Mesendoderm (in vitro differentiated cells): ENCODE results near the gene HGFAC.

Source experiments
- DNase-seq: peaks from one replicate; pipeline ENCODE4 v3.0.0; 2013
- H2AK5ac ChIP-seq: 2 replicates; pipeline ENCODE4 v1.6.1; 2013; ENCODE audit warnings: low read length, inconsistent platforms
- H2BK120ac ChIP-seq: 2 replicates; pipeline ENCODE4 v1.6.1; 2013; ENCODE audit warnings: low read depth, mild to moderate bottlenecking, low read length, moderate library complexity, mixed read lengths
- H2BK15ac ChIP-seq: replicated peaks from 2 replicates; pipeline ENCODE4 v1.6.1; 2013; ENCODE audit warnings: low read depth, mild to moderate bottlenecking, moderate library complexity
- H2BK5ac ChIP-seq: 2 replicates; pipeline ENCODE4 v1.6.1; 2013; ENCODE audit warnings: low read length, inconsistent platforms
- H3K18ac ChIP-seq: 2 replicates; pipeline ENCODE4 v1.6.1; 2013; ENCODE audit warnings: mild to moderate bottlenecking, low read length, mixed read lengths
- H3K23ac ChIP-seq: one replicate; pipeline ENCODE4 v1.6.1; 2013; ENCODE audit warnings: low read length
- H3K27ac ChIP-seq: 2 replicates; pipeline ENCODE4 v1.5.1; 2013; ENCODE audit warnings: low read depth, mild to moderate bottlenecking, inconsistent platforms, low read length, moderate library complexity
- H3K27me3 ChIP-seq: 2 replicates; pipeline ENCODE4 v1.6.1; 2013; ENCODE audit warnings: low read length, control low read depth, mild to moderate bottlenecking, inconsistent platforms; ENCODE audit not compliant: insufficient read depth, poor library complexity
- H3K36me3 ChIP-seq: 2 replicates; pipeline ENCODE4 v1.6.1; 2013; ENCODE audit warnings: low read length, inconsistent platforms; ENCODE audit not compliant: control insufficient read depth, insufficient read depth
- H3K4ac ChIP-seq: one replicate; pipeline ENCODE4 v1.6.1; 2013; ENCODE audit warnings: low read depth, mild to moderate bottlenecking, low read length, moderate library complexity
- H3K4me1 ChIP-seq: 2 replicates; pipeline ENCODE4 v1.6.1; 2013; ENCODE audit warnings: low read depth, low read length, inconsistent platforms; ENCODE audit not compliant: control insufficient read depth
- H3K4me2 ChIP-seq: 2 replicates; pipeline ENCODE4 v1.6.1; 2013; ENCODE audit warnings: low read length
- H3K4me3 ChIP-seq: 2 replicates; pipeline ENCODE4 v1.5.1; 2013; ENCODE audit warnings: mild to moderate bottlenecking, low read length
- H3K56ac ChIP-seq: one replicate; pipeline ENCODE4 v1.6.1; 2013; ENCODE audit warnings: low read length
- H3K79me1 ChIP-seq: 2 replicates; pipeline ENCODE4 v1.6.1; 2013; ENCODE audit warnings: low read length, inconsistent platforms
- H3K79me2 ChIP-seq: 2 replicates; pipeline ENCODE4 v1.6.1; 2013; ENCODE audit warnings: mild to moderate bottlenecking, low read length; ENCODE audit not compliant: control insufficient read depth, insufficient read depth
- H3K9ac ChIP-seq: 2 replicates; pipeline ENCODE4 v1.6.1; 2013; ENCODE audit warnings: low read length, inconsistent platforms
- H4K5ac ChIP-seq: one replicate; pipeline ENCODE4 v1.6.1; 2013; ENCODE audit warnings: low read length
- H4K8ac ChIP-seq: one replicate; pipeline ENCODE4 v1.6.1; 2013; ENCODE audit warnings: low read depth, mild to moderate bottlenecking, control low read depth, low read length, moderate library complexity
- WGBS: extraction: QIAGEN DNeasy Blood & Tissue Kit; methylation state at CpG from one replicate; pipeline ENCODE4 v1.1.7; 2013; ENCODE audit warnings: low lambda C conversion rate, missing lambda C conversion rate; ENCODE audit not compliant: insufficient coverage; ENCODE audit errors: extremely low coverage; 5-methylcytosine and 5-hydroxymethylcytosine counted together

The HGFAC gene

DNA sequence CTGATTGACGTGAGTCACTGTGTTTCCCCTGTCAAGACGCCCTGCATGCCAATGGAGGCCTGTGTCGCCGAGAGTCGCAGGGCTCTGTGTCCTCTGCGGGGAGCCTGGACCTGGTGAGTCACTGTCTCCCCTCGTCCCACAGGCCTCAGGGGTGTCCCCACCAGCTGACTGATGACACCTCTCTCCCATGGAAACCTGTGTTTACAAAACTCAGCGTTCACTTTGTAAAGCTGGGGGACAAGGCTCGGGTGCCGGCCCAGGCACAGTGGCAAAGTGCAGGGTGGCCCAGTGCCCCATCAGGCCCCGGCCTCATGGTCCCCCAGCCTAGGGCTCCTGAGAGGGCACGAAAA, 21.2 kb upstream of the HGFAC start:
- DNase-seq, result peak; percentile 31
- Histone ChIP-seq H3K4me2 (no peak overlapping the region), H3K4me1 (no peaks in the 10 kb centered on the region), H3K79me1 (no peaks in the 10 kb centered on the region), H3K36me3 (no peaks in the 10 kb centered on the region), H4K5ac (no peak overlapping the region), H3K23ac (no peak overlapping the region), H2BK5ac (no peak overlapping the region), H3K27me3 (no peaks in the 10 kb centered on the region), H4K8ac (no peak overlapping the region), H3K79me2 (no peaks in the 10 kb centered on the region), H3K4me3 (no peak overlapping the region), H3K9ac (no peak overlapping the region), H3K4ac (no peak overlapping the region), H2BK15ac (no peak overlapping the region), H3K18ac (no peak overlapping the region), H3K56ac (no peak overlapping the region), H3K27ac (no peak overlapping the region), H2BK120ac (no peak overlapping the region), H2AK5ac (no peak overlapping the region)
- WGBS, result no CpG with 5 or more reads among the region's 12 CpGs

DNA sequence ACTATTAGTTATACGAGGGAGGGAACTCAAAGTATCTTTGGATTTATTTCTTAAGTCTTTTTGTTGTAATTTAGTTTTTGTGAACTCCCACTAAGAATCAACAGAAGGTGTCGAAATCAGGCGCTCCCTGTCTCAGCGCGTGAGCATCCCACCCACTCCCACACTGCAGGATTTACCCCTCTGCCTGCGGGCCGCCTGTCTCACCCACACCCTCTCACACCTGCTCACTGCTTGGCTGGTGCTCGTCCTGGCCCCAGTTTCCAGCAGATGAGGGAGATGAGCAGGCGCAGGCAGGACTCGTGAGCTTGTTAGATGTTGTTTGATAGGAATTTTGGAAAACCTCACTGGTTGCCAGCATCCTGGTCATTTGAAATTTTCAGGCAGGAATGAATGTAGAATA, 20.8 kb upstream of the HGFAC start:
- Histone ChIP-seq H2BK120ac (no peak overlapping the region), H3K18ac (no peak overlapping the region), H2BK15ac (no peak overlapping the region), H2BK5ac (no peak overlapping the region), H4K5ac (no peak overlapping the region), H3K23ac (no peak overlapping the region), H3K56ac (no peak overlapping the region), H4K8ac (no peak overlapping the region), H3K27me3 (no peaks in the 10 kb centered on the region), H3K79me2 (no peaks in the 10 kb centered on the region), H3K36me3 (no peaks in the 10 kb centered on the region), H3K4me1 (no peaks in the 10 kb centered on the region), H3K4me3 (no peak overlapping the region), H3K79me1 (no peaks in the 10 kb centered on the region), H3K9ac (no peak overlapping the region), H2AK5ac (no peak overlapping the region), H3K4ac (no peak overlapping the region), H3K4me2 (no peak overlapping the region), H3K27ac (no peak overlapping the region)
- DNase-seq, result no peak
- WGBS, result no CpG with 5 or more reads among the region's 10 CpGs

GRCh38 chr4:3421470-3421869, 20.3 kb upstream of the HGFAC start:
- no peak overlapping the region for H2AK5ac ChIP-seq
- no peak overlapping the region for H4K8ac ChIP-seq
- H3K4me3 ChIP-seq, result no peak overlapping the region
- H3K79me1 ChIP-seq, result no peaks in the 10 kb centered on the region
- no peaks in the 10 kb centered on the region for H3K27me3 ChIP-seq
- H3K79me2 ChIP-seq, result no peaks in the 10 kb centered on the region
- H3K23ac ChIP-seq, result no peak overlapping the region
- H3K4me2 ChIP-seq, result no peak overlapping the region
- H3K56ac ChIP-seq, result no peak overlapping the region
- H3K18ac ChIP-seq, result no peak overlapping the region
- H2BK120ac ChIP-seq, result no peak overlapping the region
- no CpG with 5 or more reads among the region's 12 CpGs for WGBS
- H4K5ac ChIP-seq, result no peak overlapping the region
- no peak overlapping the region for H3K4ac ChIP-seq
- H2BK5ac ChIP-seq, result no peak overlapping the region
- no peak for DNase-seq
- no peaks in the 10 kb centered on the region for H3K4me1 ChIP-seq
- H2BK15ac ChIP-seq, result no peak overlapping the region
- H3K36me3 ChIP-seq, result no peaks in the 10 kb centered on the region
- no peak overlapping the region for H3K9ac ChIP-seq
- H3K27ac ChIP-seq, result no peak overlapping the region

DNA sequence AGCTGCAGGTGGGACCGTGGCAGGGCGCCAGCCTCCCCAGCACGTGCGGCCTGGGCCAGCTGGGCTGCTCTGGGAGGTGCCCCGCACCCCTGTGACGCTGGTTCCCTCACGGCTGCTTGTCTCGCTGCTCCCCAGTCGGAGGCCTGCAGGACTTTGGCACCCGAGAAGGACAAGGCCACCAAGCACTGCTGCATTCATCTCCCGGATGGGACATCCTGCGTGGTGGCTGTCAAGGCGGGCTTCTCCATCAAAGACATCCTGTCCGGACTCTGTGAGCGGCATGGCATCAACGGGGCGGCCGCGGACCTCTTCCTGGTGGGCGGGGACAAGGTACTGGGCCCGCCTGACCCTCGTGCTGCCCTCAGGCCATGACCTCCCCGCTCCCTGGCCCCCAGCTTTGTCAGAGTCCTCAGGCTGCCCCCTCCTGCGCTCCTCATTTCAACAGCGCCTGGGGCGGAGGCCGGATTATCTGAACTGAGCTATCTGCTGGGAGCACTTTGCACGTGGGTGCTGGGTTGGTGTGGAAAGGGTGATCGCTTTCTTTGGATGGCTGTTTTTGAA, 19.4 kb upstream of the HGFAC start:
- H3K27ac ChIP-seq, result no peak overlapping the region
- H3K4me1 ChIP-seq, result no peaks in the 10 kb centered on the region
- no peak overlapping the region for H3K4ac ChIP-seq
- H3K79me1 ChIP-seq, result no peaks in the 10 kb centered on the region
- H3K79me2 ChIP-seq, result no peaks in the 10 kb centered on the region
- no peak overlapping the region for H2AK5ac ChIP-seq
- no peak for DNase-seq
- H3K56ac ChIP-seq, result no peak overlapping the region
- H3K36me3 ChIP-seq, result no peaks in the 10 kb centered on the region
- no peak overlapping the region for H3K18ac ChIP-seq
- H3K4me3 ChIP-seq, result no peak overlapping the region
- no CpG with 5 or more reads among the region's 29 CpGs for WGBS
- no peak overlapping the region for H3K4me2 ChIP-seq
- H4K8ac ChIP-seq, result no peak overlapping the region
- no peak overlapping the region for H4K5ac ChIP-seq
- H3K9ac ChIP-seq, result no peak overlapping the region
- no peak overlapping the region for H2BK15ac ChIP-seq
- H2BK120ac ChIP-seq, result no peak overlapping the region
- H2BK5ac ChIP-seq, result no peak overlapping the region
- H3K27me3 ChIP-seq, result no peaks in the 10 kb centered on the region
- no peak overlapping the region for H3K23ac ChIP-seq

- Histone ChIP-seq H3K79me1 (no peaks in the 10 kb centered on the region), H3K27me3 (no peaks in the 10 kb centered on the region), H4K5ac (no peak overlapping the region), H3K27ac (no peak overlapping the region), H3K4ac (no peak overlapping the region), H2BK15ac (no peak overlapping the region), H3K9ac (no peak overlapping the region), H3K4me2 (no peak overlapping the region), H3K18ac (no peak overlapping the region), H2BK120ac (no peak overlapping the region), H3K36me3 (no peaks in the 10 kb centered on the region), H2BK5ac (no peak overlapping the region), H4K8ac (no peak overlapping the region), H3K4me1 (no peaks in the 10 kb centered on the region), H3K56ac (no peak overlapping the region), H3K79me2 (no peaks in the 10 kb centered on the region), H2AK5ac (no peak overlapping the region), H3K23ac (no peak overlapping the region), H3K4me3 (no peak overlapping the region)
- DNase-seq, result no peak
- WGBS, result no CpG with 5 or more reads among the region's 19 CpGs
These were observed 18.9 kb upstream of the HGFAC start for GRCh38 chr4:3422808-3423297.

DNA sequence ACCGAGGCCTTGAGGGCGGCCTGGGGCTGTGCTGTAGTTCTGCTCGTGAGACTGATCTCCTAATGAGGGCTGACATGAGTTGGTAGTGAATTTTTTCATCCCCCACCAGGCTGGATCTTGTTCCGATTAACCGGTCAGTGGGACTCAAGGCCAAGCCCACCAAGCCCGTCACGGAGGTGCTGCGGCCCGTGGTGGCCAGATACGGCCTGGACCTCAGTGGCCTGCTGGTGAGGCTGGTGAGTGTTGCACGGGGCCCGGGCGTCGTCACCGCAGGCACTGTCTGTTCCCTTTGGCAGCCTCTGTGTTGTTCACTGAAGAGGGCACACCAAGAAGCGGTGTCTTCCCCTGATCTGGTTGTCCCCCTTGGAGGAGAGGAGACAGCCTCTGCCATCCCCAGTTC, 18.4 kb upstream of the HGFAC start:
- WGBS, result no CpG with 5 or more reads among the region's 16 CpGs
- DNase-seq, result no peak

More for the DNA sequence above, 18.4 kb upstream of the HGFAC start:
- H2BK120ac ChIP-seq, result no peak overlapping the region
- no peaks in the 10 kb centered on the region for H3K79me1 ChIP-seq
- H3K4me1 ChIP-seq, result no peaks in the 10 kb centered on the region
- H4K5ac ChIP-seq, result no peak overlapping the region
- H4K8ac ChIP-seq, result no peak overlapping the region
- H3K4me2 ChIP-seq, result no peak overlapping the region
- no peaks in the 10 kb centered on the region for H3K36me3 ChIP-seq
- no peak overlapping the region for H3K23ac ChIP-seq
- no peak overlapping the region for H3K4ac ChIP-seq
- H2BK5ac ChIP-seq, result no peak overlapping the region
- H3K18ac ChIP-seq, result no peak overlapping the region
- no peak overlapping the region for H2BK15ac ChIP-seq
- H3K79me2 ChIP-seq, result no peaks in the 10 kb centered on the region
- H3K4me3 ChIP-seq, result no peak overlapping the region
- H3K56ac ChIP-seq, result no peak overlapping the region
- no peaks in the 10 kb centered on the region for H3K27me3 ChIP-seq
- H3K27ac ChIP-seq, result no peak overlapping the region
- no peak overlapping the region for H2AK5ac ChIP-seq
- H3K9ac ChIP-seq, result no peak overlapping the region
